Measurements from ENCODE around the gene DLG2.

DLG2 gene

DNA sequence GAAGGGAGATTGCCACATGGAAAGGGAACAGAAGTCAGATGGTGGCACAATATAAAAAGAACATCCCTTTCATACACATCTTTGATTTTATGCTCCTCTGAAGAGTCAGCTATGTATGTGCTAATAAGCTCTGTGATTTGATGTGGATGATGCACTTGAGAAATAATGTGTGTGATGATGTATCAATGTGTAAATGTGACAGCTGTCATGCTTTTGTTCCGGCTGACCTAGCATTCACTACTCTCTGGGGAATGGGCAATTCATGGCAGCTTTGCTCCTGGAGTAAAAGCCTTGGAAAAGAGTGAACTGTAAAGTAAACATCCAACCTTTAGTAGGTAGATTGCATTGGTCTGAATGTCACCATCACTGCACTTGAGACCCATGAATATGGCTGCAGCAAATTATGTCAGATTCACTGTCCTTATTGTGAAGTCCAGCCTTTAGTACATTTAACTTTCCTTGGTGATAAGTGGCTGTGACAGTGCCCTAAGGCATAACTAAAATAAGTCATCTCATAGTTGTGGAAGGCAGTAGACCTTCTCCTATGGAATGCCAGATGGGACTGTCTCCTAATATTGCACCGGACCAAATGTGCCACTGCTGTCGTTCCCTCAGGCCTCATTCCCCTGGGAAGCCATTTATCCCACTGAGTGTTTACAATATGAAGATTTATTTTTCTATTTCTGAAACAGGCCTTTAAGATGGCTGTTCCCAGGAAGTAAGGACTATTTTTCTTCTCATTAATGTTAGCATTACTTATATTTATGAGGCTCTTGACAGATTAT is 2162.8 kb downstream of the DLG2 start:
- DNase-seq (ENCODE audit: low read depth): no peak
- no peak overlapping the region for H3K4me3 ChIP-seq (replicated peaks; ENCODE audit: low read depth, low read length)
- TF ChIP-seq, protein P1, sequence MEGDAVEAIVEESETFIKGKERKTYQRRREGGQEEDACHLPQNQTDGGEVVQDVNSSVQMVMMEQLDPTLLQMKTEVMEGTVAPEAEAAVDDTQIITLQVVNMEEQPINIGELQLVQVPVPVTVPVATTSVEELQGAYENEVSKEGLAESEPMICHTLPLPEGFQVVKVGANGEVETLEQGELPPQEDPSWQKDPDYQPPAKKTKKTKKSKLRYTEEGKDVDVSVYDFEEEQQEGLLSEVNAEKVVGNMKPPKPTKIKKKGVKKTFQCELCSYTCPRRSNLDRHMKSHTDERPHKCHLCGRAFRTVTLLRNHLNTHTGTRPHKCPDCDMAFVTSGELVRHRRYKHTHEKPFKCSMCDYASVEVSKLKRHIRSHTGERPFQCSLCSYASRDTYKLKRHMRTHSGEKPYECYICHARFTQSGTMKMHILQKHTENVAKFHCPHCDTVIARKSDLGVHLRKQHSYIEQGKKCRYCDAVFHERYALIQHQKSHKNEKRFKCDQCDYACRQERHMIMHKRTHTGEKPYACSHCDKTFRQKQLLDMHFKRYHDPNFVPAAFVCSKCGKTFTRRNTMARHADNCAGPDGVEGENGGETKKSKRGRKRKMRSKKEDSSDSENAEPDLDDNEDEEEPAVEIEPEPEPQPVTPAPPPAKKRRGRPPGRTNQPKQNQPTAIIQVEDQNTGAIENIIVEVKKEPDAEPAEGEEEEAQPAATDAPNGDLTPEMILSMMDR (IDR thresholded peaks at IDR 0.05; ENCODE audit: low read length, missing control alignments): no peak

DNA sequence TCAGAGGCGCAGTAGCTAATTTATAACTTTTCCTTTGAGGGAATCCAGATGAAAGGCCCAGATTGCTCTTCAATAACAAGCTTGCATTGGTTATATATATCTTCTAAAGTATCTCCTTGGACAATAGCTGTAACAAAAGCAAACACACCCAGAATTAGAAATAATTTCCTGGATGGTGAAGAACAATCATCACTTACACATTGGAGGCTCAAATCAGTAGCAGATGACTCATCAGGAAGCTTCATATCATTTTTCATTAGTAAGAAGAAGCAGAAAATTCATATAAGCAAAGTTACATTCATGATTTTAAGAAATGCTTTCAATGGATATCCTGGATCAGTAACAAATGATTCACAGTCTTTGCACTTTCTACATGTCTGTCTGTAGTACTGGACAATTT is 2167.3 kb downstream of the DLG2 start:
- H3K4me3 ChIP-seq (replicated peaks; ENCODE audit: low read depth, low read length): no peak overlapping the region
- DNase-seq (ENCODE audit: low read depth): peak; percentile 3
- TF ChIP-seq, protein P1 (IDR thresholded peaks at IDR 0.05; ENCODE audit: low read length, missing control alignments): no peak

DNA sequence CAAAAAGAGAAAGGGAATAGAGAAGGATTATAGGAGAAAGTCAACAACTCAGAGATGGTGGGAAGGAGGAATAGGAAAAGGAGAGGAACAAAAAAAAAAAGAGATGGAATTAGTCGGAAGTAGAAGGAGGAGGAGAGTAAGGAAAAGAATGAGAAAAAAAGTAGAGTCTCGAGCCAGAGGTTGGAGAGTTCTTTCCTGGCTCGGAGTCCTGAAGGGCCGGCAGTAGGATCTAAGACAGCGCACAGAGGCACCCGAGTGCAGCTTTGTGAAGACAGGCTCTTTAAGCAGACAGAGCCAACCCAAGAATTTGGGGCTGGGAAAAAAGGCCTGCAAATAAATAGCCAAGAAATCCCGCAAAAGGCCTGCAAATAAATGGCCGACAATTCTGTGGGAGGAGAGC is 2170.6 kb downstream of the DLG2 start:
- TF ChIP-seq, protein P1 (IDR thresholded peaks at IDR 0.05; ENCODE audit: low read length, missing control alignments): no peak
- no peak for DNase-seq (ENCODE audit: low read depth)
- no peak overlapping the region for H3K4me3 ChIP-seq (replicated peaks; ENCODE audit: low read depth, low read length)

DNA sequence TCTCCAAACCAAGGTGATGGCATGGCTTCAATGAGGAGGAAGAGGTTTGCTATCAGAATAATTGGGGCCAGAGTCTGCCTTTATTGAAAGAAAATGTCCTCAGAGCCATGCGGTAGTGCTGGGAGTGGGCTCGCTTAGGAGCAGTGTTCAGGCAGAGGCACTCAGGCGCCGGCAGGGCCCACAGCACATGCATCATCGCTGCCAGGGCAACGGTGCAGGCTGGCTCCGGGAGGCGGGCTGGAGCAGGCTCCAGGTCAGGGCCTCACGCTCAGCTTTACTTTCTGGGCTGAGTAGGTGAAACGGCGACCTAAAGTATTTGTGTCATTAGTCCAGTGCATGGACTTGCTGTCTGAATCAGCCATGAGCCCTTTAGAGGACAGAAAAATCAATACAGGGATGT is 2171.1 kb downstream of the DLG2 start:
- TF ChIP-seq, protein P1 (IDR thresholded peaks at IDR 0.05; ENCODE audit: low read length, missing control alignments): no peak
- DNase-seq (ENCODE audit: low read depth): no peak
- H3K4me3 ChIP-seq (replicated peaks; ENCODE audit: low read depth, low read length): no peak overlapping the region

DNA sequence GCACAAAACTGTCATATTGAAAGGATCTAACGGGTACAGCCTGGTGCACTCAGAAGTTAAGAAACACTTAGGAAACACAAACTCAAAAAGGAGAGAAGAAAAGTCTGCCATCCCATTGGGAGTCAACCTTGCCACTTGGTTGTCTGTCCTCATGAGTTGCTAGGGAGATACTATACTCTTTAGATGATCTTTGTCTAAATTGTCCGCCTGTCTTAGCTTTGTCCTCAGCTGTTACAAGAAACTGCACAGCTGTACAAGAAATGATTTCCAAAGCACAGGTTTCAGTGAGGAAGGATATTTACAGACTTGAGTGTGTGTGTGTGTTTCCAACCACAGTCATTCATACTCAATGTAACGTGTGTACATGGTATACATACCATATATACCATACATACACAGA is 2171.8 kb downstream of the DLG2 start:
- no peak overlapping the region for H3K4me3 ChIP-seq (replicated peaks; ENCODE audit: low read depth, low read length)
- TF ChIP-seq, protein P1 (IDR thresholded peaks at IDR 0.05; ENCODE audit: low read length, missing control alignments): no peak
- DNase-seq (ENCODE audit: low read depth): no peak

DNA sequence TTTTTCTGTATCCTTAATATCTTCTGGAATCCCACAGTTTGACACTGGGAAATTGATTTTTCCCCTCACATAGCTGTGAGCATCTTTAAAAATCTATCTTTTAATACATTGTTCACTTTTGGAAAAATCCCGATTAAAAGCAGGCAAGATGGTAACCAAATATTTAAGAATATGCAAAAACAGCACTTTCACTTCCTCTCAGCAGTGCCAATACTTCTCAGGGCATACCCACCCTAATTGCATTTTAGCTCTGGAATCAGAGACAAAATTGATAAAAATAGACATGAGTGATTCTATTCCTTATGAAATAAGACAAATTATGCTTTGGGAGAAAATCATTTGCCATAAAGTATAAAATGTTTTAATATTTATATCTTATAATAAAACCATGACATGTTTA is 2172.5 kb downstream of the DLG2 start:
- DNase-seq (ENCODE audit: low read depth): no peak
- TF ChIP-seq, protein P1 (IDR thresholded peaks at IDR 0.05; ENCODE audit: low read length, missing control alignments): no peak
- no peak overlapping the region for H3K4me3 ChIP-seq (replicated peaks; ENCODE audit: low read depth, low read length)
